Body of pancreas (tissue), 4 donors: ENCODE results near the gene CD40LG.

Experiments used
- POLR2A ChIP-seq, 3 donors: fragments of 450-650 bp; IDR thresholded peaks; one replicate each; pipeline ENCODE4 v1.6.1; 2016; ENCODE audit warnings: antibody characterized with exemption in 3 of 3, mild to moderate bottlenecking in 2 of 3
- TF ChIP-seq, protein P1 (sequence below), 7 experiments: fragments of 450-650 bp in 4 of 7; fragments of 200-600 bp in 3 of 7; sonication (generic) in 3 of 7; IDR thresholded peaks; one replicate each; pipeline ENCODE4 v1.5.1; 2016 to 2019; ENCODE audit warnings: antibody characterized with exemption in 7 of 7

DNA sequence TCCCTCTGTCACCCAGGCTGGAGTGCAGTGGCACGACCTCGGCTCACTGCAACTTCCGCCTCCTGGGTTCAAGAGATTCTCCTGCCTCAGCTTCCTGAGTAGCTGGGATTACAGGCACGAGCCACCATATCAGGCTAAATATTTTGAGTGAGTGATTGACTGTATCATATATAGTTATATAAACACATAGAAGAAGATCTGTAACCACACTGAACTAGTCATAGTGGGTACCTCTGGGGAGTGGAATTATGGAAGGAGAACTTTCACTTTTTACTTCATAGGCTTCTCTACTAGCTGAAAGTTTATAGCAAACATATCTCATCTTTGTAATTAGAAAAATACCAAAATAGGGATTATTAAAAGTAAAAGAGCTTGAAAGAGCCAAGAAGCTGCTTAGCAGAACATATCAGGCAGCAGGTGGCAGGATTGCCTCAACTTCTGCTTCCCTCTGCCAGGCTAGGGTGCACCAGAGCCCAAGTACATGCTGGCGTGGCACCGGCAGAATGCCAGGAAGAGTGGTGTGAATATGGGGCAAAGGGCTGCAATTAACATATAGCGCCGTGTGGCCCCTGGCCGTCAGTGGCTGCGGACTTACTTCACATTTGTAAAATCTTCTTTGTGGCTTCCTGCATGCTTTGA, 39.5 kb upstream of the CD40LG start:
- TF ChIP-seq, protein P1, sequence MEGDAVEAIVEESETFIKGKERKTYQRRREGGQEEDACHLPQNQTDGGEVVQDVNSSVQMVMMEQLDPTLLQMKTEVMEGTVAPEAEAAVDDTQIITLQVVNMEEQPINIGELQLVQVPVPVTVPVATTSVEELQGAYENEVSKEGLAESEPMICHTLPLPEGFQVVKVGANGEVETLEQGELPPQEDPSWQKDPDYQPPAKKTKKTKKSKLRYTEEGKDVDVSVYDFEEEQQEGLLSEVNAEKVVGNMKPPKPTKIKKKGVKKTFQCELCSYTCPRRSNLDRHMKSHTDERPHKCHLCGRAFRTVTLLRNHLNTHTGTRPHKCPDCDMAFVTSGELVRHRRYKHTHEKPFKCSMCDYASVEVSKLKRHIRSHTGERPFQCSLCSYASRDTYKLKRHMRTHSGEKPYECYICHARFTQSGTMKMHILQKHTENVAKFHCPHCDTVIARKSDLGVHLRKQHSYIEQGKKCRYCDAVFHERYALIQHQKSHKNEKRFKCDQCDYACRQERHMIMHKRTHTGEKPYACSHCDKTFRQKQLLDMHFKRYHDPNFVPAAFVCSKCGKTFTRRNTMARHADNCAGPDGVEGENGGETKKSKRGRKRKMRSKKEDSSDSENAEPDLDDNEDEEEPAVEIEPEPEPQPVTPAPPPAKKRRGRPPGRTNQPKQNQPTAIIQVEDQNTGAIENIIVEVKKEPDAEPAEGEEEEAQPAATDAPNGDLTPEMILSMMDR (IDR thresholded peaks at IDR 0.05) = peak in 2 of 7 experiments; percentile 11 to 21
- no peak for TF ChIP-seq POLR2A (IDR thresholded peaks at IDR 0.05)
